HG03354 (cell line): Measurements from ENCODE around the gene CYP4F22.
"Not testable (repeated sequence)": the region's sequence is repeated elsewhere in the genome, so short reads cannot be mapped to it uniquely, and the experiment has no call there.

Source experiments
- ATAC-seq: cut with Tn5 transposase; IDR thresholded peaks from one replicate; pipeline ENCODE4 v1.9.1; 2021; ENCODE audit warnings: mild to moderate bottlenecking; ENCODE audit not compliant: unreplicated experiment, poor library complexity, severe bottlenecking

Gene CYP4F22

DNA sequence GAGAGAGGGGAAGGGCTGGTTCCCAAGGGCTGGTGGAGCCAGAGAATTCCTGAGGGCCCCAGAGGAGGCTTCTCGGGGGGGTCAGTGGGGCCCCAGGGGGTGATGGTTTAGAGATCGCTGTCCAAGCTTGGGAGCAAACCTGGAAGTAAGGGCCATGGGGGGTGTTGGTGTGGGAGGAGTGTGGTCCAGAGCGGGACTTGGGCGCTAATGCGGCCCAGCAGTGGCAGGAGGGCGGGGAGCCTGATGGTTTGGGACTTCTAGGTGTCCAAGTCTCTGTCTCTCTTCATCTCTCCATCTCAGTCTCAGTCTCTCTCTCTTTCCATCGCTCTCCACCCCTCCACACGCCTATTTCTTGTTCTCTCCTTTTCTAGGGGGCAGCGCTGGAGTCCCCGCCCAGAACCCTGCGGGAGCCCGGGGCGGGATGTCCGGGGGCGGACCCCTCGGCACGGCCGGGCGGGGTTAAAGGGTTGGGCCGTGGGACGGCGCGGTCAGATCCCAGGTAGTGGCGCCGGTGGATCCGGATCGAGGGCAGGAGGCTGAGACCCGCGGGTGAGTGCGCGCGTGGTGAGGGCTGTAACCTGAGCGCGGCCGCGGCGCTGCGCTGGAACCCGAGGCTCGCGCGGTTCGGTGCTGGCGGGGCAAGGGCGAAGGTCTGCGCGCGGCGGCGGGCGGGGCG lies at the start of gene CYP4F22:
TSS of gene CYP4F22 (plus strand) at position 491 of the 676 bp plus-strand sequence. CDS start 16,812 bp downstream, outside the sequence.
- ATAC-seq, result no peak

DNA sequence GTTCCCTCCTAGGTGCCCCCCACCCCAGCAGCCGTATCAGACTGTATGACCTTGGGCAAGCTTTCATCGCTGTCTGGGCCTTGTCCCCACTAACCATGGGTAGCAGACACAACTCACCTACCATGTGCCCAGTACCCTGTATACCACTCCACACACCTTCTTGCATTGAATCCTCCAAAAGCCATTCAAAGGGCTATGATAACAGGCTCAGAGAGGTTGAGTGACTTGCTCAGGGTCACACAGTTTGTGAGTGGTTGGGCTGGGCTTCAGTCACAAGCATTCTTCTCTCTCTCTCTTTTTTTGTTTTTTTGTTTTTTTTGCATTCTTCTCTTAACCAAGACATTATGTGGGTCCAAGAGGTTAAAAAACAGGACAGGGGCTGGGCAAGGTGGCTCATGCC lies 46.6 kb upstream of the CYP4F22 start:
- no peak for ATAC-seq

DNA sequence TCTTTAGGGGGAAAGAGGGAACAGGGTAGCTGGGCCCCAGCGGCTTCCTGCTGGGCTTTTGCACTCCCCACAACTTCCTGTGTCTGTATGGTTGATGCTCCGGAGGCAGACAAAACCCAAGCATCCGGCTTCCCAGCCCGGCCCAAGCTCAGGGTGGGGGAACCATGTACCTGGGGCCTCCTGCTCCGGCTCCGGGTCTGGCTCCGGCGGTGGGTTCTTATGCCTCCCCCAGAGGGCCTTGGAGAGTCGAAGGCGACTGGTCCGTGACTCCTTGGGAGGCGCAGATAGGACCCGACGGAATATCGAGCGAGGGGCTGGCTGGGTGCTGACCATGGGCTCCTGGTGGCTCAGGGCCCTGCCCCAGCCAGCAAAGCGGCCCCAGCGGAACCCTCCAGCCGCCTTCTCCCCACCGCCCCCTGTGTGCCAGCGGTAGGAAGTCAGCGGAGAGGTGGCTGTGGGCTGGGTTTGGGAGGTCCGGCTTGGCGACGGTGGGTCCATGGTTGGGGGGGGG lies 44.4 kb upstream of the CYP4F22 start:
- ATAC-seq, result peak; percentile 36

DNA sequence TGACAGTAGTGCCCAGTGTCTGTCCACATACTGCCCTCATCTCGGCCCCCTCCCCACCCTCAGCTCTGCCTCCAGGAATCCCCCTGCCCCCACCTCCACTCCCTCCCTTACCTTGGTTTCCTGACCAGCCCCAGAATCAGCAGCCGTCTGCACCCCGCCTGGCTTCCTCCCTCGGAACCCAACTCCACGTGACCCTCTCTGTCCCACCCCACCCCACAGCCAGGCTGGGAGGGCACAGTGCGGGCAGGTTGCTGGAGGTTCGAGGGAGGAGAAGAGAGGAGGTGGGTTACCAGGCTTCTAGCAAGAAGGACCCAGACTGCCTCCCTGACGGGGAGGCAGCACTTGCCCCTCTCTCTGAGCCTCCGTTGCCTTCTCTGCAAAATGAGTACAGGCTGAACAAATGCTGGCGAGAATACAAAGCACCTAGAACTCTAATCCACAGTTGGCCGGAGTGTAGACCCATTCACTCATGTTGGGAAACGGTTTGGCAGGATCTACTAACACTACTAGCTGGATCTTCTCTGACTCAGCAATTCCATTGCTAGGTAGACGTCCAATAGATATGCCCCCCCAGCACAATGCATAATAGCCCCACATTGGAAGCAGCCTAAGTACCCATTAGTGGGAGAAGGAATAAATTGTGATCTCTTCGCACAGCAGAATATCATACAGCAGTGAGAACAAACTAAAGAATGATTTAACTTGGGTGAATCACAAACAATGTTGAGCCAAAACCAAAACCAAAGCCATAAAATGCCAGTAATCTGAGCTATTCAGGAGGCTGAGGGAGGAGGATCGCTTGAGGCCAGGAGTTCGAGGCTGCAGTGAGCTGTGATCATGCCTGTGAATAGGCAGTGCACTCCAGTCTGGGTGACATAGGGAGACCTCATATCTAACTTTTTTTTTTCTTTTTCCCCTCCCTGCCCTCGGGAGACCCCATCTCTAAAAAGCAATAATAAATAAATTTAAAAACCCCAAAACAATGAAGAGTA lies 43.6 kb upstream of the CYP4F22 start, which contains the start of gene RASAL3:
TSS of gene RASAL3 (minus strand) at position 151 of the 992 bp plus-strand sequence. CDS start 186 bp downstream, outside the sequence.
- peak; percentile 42 for ATAC-seq

DNA sequence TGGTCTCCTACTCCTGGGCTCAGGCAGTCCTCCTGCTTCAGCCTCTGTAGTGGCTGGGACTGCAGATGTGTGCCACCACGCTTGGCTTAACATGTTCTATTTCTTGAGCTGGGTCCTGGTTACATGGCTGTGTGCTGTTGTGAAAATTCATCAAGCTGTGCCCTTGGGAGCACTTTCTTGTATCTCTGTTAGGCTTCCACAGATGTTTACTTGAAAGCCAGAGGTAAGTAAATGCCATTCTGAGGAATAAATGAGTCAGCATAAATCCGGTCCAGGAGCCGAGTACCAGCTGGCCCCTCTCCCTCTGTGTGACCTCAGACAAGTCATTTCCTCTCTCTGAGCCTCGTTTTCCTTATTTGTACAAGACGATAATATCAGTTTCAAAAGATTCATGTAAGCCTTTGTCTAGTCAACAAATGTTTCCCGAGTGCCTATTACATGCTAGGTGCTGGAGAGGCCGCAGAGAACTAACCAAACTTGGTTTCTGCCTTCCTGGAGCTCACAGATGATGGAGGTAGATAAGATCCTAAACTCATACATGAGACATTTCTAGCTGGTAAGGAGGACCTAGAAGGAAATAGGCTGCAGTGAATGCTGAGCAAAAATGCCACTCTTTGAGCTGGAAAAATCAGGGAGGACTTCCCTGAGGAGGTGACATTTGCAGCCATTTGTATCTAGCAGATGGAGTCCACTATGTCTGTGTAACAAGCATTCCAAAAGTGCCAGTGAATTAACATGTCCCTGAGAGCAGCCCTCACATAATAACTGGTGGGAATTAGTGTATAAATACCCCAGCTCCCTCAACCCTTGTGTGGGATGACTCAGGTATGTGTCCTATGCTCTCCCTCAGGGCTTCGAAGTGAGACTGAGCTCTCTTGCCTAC lies 41.2 kb upstream of the CYP4F22 start:
- ATAC-seq, result peak; percentile 64

DNA sequence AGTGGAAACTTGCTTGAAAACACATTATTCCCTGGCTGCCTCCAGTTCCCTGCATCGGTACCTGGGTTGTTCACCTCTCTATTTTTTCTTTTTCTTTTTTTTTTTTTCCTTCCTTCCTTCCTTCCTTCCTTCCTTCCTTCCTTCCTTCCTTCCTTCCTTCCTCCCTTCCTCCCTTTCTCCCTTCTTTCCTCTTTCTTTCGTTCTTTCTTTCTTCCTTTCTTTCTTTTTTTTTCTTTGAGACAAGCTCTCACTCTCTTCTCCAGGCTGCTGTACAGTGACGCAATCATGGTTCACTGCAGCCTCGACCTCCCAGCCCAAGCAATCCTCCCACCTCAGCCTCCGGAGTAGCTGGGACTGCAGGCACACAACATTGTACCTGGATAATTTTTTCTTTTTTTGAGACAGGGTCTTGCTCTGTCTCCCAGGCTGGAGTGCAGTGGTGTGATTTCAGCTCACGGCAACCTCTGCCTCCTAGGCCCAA lies 40.6 kb upstream of the CYP4F22 start:
- ATAC-seq, result no peak

DNA sequence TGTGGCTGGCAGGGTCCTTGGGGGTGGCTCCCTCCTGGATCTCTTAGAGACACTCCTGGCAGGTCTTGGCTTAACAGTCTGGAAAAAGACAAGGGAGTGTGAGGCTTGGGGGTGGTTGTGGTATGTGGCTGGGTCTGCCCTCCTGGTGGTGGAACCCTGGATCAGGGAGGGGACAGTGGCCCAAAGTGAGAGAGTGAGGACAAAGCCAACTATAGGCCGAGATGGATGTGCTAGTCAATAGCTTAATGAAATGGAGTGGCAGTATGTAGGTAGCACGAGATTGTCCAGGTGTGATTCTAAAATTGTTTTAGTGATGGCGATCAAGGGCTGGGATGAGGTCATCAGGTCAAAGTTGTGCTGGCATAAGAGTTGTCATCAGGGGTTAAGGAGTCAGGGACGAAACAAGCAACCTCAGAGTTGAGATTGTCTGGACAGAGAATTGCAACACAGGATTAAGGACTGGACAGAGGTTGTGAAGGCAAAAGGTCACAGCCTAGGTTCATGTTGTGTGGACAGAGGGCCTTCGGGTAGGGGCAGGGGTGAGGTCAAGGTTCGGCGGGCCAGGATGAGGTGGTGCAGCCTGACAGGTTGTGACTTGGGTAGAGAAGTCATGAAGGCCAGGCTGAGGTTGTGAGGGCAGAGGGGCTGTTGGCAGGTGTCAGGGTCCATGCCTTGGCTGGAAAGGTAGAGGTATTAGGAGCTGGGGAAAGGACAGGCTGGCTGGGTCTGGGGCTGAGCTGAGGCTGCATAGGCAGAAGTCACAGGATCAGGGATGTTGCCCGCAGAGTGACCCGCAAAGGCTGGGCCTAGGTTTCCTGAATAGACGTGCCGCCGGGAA lies 39.4 kb upstream of the CYP4F22 start:
- no peak for ATAC-seq

DNA sequence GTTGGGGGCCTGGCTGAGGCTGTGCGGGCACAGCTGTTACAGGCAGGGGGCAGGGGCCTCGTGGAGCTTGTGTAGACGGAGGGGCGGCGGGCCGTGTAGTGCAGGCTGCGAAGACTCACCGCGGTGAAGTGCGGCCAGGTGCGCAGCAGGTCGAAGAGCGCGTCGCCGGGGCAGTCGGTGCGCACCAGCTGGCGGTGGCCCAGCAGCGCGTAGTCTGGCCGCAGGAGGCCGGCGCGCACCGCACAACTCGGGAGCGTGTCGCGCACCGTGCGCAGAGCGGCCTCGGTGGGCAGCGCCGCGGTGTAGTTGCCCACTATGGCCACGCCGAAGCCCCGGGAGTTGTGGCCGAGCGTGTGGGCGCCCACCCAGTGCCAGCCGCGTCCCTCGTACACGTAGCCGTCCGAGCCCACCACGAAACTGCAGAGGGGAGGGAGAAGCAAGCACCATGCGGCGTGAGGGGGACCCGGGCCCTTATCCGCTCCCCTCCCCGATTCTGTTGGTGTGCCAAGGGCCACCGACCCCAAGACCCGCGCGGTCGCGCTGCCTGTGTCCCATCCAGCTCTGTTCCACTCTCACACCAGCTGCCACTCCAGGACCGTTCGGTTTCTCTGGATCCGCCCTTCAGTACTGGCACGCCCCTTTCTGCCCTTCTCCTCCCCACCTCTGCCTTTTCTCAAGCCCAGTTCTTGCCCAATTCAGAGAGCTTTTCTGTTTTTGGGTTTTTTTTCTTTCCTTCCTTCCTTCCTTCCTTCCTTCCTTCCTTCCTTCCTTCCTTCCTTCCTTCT lies 38.6 kb upstream of the CYP4F22 start:
- ATAC-seq, result no peak

DNA sequence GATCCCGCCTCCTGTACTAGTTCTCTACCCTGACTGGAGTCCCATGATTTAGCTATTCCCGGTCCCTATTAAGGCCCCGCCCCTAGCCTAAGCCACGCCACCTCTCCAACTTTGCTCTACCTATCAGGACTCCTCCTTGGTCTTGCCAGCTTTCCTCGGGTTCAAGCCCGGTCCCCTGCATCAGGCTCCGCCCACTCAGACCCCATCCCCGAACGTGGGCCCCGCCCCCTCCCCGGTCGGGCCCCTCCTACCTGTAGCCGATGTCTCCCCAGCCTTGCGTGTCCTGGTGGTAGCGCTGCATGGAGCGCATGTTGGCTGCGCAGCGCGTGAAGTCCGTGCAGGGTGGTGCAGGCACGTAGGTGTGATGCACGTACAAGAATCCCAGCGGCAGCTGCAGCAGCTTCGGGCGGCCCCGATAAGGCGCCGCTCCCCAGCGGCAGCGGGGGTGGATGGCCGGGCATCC lies 36.7 kb upstream of the CYP4F22 start:
- no peak for ATAC-seq

DNA sequence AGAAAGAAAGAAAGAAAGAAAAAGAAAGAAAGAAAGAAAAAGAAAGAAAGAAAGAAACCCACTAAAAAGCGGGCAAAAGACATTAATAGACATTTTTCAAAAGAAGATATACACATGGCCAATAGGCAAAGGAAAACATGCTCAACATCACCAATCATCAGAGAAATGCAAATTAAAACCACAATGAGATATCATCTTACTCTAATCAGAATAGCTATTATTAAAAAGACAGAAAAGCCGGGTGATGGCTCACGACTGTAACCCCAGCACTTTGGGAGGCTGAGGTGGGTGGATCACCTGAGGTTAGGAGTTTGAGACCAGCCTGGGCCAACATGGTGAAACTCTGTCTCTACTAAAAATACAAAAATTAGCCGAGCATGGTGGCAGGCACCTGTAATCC lies 34.5 kb upstream of the CYP4F22 start:
- ATAC-seq, result not testable (repeated sequence)

DNA sequence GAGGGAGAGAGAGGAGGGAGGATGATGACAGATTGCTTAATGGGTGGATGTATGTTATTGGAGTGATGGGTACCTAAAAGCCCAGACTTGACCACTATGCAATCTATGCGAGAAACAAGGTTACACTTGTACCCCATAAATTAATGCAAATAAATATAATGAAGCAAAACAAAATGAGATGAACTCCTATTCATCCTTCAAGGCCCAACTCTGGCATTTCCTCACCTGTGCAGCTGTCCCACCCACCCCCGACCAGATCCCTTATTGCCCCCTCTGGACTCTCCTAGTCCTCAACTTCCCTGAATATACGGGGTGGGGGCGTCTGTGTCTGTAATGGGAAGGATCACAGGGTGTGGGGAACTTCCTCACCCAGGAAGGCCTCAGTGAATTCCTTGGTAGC lies 33.2 kb upstream of the CYP4F22 start:
- ATAC-seq, result no peak

DNA sequence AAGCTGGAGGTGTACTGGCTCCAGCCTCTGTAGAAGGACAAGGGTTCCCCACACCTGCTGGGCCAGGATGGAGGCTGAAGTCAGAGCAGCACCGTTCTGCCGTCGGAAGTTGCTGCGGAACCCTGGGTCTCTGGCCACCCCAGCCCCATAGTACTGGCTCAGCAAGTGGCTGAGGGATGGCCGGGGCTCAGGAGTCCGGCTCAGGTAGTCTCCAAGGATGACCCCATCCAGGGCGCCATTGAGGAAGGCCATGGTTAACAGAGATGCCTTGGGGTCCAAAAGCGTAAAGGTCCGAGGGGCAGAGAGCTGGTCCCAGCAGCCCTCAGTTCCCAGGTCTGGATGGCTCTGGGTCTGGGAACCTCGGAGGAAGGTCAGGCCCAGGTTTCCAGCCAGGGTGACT lies 32.7 kb upstream of the CYP4F22 start:
- no peak for ATAC-seq

DNA sequence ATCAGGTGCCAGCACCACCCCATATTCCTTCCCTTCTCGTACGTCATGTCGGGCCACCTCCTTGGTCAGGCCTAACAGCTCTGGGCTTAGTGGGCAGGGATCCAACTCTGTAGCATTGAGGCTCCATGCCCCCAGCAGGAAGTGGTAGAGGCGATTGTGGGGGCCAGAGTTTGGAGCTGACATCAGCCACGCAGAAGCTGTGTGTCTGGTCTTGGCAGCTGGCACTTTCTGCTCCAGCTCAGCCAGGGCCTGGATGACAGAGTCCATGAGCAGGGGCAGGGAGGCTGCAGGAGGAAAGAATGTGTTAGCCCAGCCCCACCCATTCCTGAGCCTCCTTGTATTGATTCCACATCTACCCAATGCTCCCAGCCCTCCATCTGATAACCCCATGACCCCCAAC lies 32.0 kb upstream of the CYP4F22 start:
- no peak for ATAC-seq

DNA sequence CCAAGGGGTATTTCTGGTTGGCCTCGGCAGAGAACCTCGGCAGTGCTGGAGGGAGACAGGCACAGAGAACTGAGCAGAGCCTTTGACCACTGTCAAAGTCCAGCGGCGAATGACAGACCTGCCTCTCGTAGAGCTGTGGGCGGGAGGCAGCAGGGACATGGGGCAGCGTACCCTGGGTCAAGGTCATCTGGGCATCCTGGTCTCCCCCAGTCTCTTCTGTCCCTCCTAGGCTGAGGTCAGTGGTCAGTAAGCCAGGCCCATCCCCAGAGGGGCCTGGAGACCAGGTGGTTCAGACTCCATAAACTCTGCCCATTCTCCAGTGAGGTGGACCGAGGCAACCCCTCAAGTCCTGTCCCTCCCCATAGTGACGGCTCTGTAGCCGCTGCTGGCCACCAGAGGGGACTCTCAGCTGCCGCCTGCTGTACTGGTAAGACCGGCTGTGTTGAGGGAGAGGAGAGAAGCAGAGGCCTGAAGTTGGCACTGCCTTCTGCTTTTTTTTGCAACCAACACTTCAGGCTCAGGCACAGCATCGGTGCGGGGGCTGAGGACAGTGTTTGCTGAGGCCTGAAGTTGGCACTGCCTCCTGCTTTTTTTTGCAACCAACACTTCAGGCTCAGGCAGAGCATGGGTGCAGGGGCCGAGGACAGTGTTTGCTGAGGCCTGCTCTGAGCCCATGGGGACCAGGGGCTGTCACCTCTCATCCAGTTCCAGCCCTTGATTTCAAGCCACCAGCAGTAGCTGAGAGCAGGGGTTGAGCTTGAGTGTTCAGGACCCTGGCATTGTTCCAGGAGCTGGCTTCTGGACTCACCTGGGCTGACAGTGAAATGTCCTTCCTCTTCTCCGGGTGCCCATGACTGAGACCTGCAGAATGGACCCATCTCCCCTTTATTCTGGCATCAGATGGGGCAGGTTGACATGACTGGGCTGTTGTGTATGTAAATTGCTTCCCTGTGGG lies 28.7 kb upstream of the CYP4F22 start, which contains the start of gene PGLYRP2:
TSS of gene PGLYRP2 (minus strand) at position 111 of the 955 bp plus-strand sequence. CDS start 130 bp downstream, outside the sequence.
- no peak for ATAC-seq

DNA sequence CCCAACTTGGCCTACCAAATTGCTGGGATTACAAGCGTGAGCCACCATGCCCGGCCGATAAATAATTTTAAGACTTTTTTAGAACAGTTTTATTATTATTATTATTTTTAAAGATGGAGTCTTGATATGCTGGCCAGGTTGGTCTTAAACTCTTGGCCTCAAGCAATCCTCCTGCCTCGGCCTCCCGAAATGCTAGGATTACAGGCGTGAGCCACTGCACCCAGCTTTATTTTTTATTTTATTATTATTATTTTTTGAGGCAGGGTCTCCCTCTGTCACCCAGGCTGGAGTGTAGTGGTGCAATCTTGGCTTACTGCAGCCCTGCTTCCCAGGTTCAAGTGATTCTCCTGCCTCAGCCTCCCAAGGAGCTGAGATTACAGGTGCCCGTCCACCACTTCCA lies 27.3 kb upstream of the CYP4F22 start:
- ATAC-seq, result not testable (repeated sequence)

DNA sequence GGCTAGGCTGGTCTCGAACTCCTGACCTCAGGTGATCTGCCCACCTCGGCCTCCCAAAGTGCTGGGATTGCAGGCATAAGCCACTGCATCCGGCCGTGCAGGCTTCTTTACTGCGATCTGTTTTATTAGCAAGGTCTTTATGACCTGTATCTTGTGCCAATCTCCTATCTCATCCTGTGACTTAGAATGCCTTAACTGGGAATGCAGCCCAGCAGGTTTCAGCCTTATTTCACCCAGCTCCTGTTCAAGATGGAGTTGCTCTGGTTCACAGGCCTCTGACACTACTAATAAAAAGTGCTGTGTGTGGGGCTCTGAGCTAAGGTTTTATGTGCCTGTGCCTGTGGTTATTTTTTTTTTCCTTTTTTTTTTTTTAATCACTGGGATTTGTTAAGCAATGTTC lies 22.6 kb upstream of the CYP4F22 start:
- not testable (repeated sequence) for ATAC-seq
